GM23338 (cell line): ENCODE results near the gene MYO5A. TPM values are rescaled to one million over a fixed set of nuclear protein-coding genes. Genes with fewer than 3 reads are reported as not detected.

Source experiments
- ATAC-seq: fragments of 200-7000 bp; cut with Tn5 transposase; 3 replicates; pipeline ENCODE4 v1.9.1; 2020
- DNase-seq: peaks from one replicate; pipeline ENCODE4 v3.0.0-alpha.2; 2015; ENCODE audit warnings: low spot score
- H2AFZ ChIP-seq: fragments of 200-600 bp; sonication (generic); 2 replicates; pipeline ENCODE4 v1.8.0; 2016; ENCODE audit warnings: antibody characterized with exemption, mild to moderate bottlenecking, moderate library complexity
- H3F3A ChIP-seq: fragments of 200-600 bp; sonication (generic); replicated peaks from 2 replicates; pipeline ENCODE4 v1.8.0; 2017; ENCODE audit warnings: antibody characterized with exemption, mixed run types, low read depth
- H3K27ac ChIP-seq: fragments of 200-600 bp; sonication (generic); 2 replicates; pipeline ENCODE4 v1.6.1; 2016; ENCODE audit warnings: low read depth
- H3K27me3 ChIP-seq: fragments of 200-600 bp; sonication (generic); 2 replicates; pipeline ENCODE4 v1.8.0; 2016; ENCODE audit warnings: mild to moderate bottlenecking, mixed run types, moderate library complexity; ENCODE audit not compliant: insufficient read depth
- H3K36me3 ChIP-seq: fragments of 200-600 bp; sonication (generic); 2 replicates; pipeline ENCODE4 v1.8.0; 2016; ENCODE audit warnings: mild to moderate bottlenecking; ENCODE audit not compliant: insufficient read depth
- H3K4me1 ChIP-seq: fragments of 200-600 bp; sonication (generic); 2 replicates; pipeline ENCODE4 v1.8.0; 2016; ENCODE audit warnings: mild to moderate bottlenecking, moderate library complexity; ENCODE audit not compliant: insufficient read depth
- H3K4me2 ChIP-seq: fragments of 200-600 bp; sonication (generic); 2 replicates; pipeline ENCODE4 v1.7.1; 2017; ENCODE audit warnings: mixed run types
- H3K4me3 ChIP-seq: fragments of 200-600 bp; sonication (generic); 2 replicates; pipeline ENCODE4 v1.6.1; 2016; ENCODE audit warnings: mixed run types
- H3K79me2 ChIP-seq: fragments of 200-600 bp; sonication (generic); replicated peaks from 2 replicates; pipeline ENCODE4 v1.8.0; 2017; ENCODE audit warnings: mild to moderate bottlenecking; ENCODE audit not compliant: insufficient read depth
- H3K9me2 ChIP-seq: fragments of 200-600 bp; sonication (generic); 2 replicates; pipeline ENCODE4 v1.8.0; 2017; ENCODE audit not compliant: insufficient read depth
- H4K20me1 ChIP-seq: fragments of 200-600 bp; sonication (generic); replicated peaks from 2 replicates; pipeline ENCODE4 v1.8.0; 2017; ENCODE audit warnings: mild to moderate bottlenecking; ENCODE audit not compliant: insufficient read depth
- H3K27ac Mint-ChIP-seq: 2 replicates; pipeline ENCODE4 v1.8.0; 2020; ENCODE audit warnings: inconsistent platforms, mild to moderate bottlenecking, moderate library complexity, mixed read lengths
- H3K27me3 Mint-ChIP-seq: 3 replicates; pipeline ENCODE4 v1.8.0; 2022; ENCODE audit warnings: low read depth, mild to moderate bottlenecking, moderate library complexity, mixed read lengths, inconsistent platforms; ENCODE audit not compliant: insufficient read depth, poor library complexity
- H3K36me3 Mint-ChIP-seq: 3 replicates; pipeline ENCODE4 v1.8.0; 2021; ENCODE audit warnings: low read depth, mild to moderate bottlenecking, inconsistent platforms, moderate library complexity, mixed read lengths
- H3K4me1 Mint-ChIP-seq: 3 replicates; pipeline ENCODE4 v1.8.0; 2020; ENCODE audit warnings: mild to moderate bottlenecking, inconsistent platforms, mixed read lengths
- H3K4me3 Mint-ChIP-seq: 3 replicates; pipeline ENCODE4 v1.8.0; 2021; ENCODE audit warnings: moderate library complexity, mild to moderate bottlenecking, inconsistent platforms, mixed read lengths
- H3K9me3 Mint-ChIP-seq: 3 replicates; pipeline ENCODE4 v1.8.0; 2020; ENCODE audit warnings: moderate library complexity, mild to moderate bottlenecking, inconsistent platforms, mixed read lengths
- CREB1 ChIP-seq: fragments of 250-450 bp; sonication (Bioruptor Pico); IDR thresholded peaks from 2 replicates; pipeline ENCODE4 v1.5.0; 2020; ENCODE audit warnings: low read depth, mild to moderate bottlenecking, moderate library complexity
- EZH2 ChIP-seq: fragments of 200-600 bp; sonication (generic); IDR thresholded peaks from one replicate; pipeline ENCODE4 v1.8.0; 2017; ENCODE audit warnings: antibody characterized with exemption, mild to moderate bottlenecking, low read depth; ENCODE audit not compliant: unreplicated experiment
- JUNB ChIP-seq: IDR thresholded peaks from one replicate; pipeline ENCODE4 v1.6.1; 2016; ENCODE audit warnings: antibody characterized with exemption; ENCODE audit not compliant: unreplicated experiment
- NANOG ChIP-seq: IDR thresholded peaks from 2 replicates; pipeline ENCODE4 v1.6.1; 2016; ENCODE audit warnings: antibody characterized with exemption, borderline replicate concordance
- ZNF114 ChIP-seq: fragments of 250-450 bp; sonication (Bioruptor Pico); IDR thresholded peaks from 2 replicates; pipeline ENCODE4 v1.5.0; 2020; ENCODE audit warnings: mild to moderate bottlenecking, moderate library complexity
- microRNA counts: library from miRNA; unstranded; fragments of <30 nt; microRNA quantifications from one replicate; lab custom pipeline; 2017
- microRNA-seq: library from miRNA; unstranded; fragments of <30 nt; microRNA quantifications from one replicate; pipeline ENCODE4, GENCODE V29; 2017
- polyA plus RNA-seq: library from polyadenylated mRNA; unstranded; fragments of >200 nt; fragmentation: Nextera tagmentation; extraction: Ambion mirVana; gene quantifications from 2 replicates; pipeline ENCODE4 v1.2.1, GENCODE V29; 2016
- small RNA-seq: library from RNA; depleted of rRNA; stranded (forward); fragments of <200 nt; gene quantifications from one replicate; pipeline ENCODE3, GENCODE V24; 2014; ENCODE audit warnings: low replicate concordance
- total RNA-seq: library from RNA; depleted of rRNA; stranded (reverse); fragments of >200 nt; shearing (Covaris generic); gene quantifications from 2 replicates; pipeline ENCODE4 v1.2.3, GENCODE V29; 2014; rRNA removed
- TF ChIP-seq, protein P1 (sequence below): IDR thresholded peaks from one replicate; pipeline ENCODE4 v1.6.1; 2018; ENCODE audit warnings: antibody characterized with exemption; ENCODE audit not compliant: unreplicated experiment

The MYO5A gene
- total and polyA plus RNA-seq, 2 experiments from 2014 or later: 5.7 to 31.8 TPM

GRCh38 chr15:52257734-52258062 is 271.0 kb downstream of the MYO5A start:
- H3F3A ChIP-seq: no peaks in the 10 kb centered on the region; the same call in 1 of the 2 replicates
- Mint-ChIP-seq H3K4me3 (no peak overlapping the region), H3K36me3 (peaks cover 36% of the 10 kb centered on the region), H3K27ac (peak overlapping the region; percentile 63; the same call in 1 of the 2 replicates), H3K4me1 (peaks cover 44% of the 10 kb centered on the region), H3K9me3 (no peaks in the 10 kb centered on the region; the same call in 2 of the 3 replicates), H3K27me3 (peaks cover 14% of the 10 kb centered on the region)
- no peak for TF ChIP-seq NANOG
- no peak for TF ChIP-seq JUNB
- no peak for TF ChIP-seq CREB1 (CRISPR knock-in tag)
- no peak for TF ChIP-seq ZNF114 (CRISPR knock-in tag)
- no peak for TF ChIP-seq EZH2
- TF ChIP-seq, protein P1, sequence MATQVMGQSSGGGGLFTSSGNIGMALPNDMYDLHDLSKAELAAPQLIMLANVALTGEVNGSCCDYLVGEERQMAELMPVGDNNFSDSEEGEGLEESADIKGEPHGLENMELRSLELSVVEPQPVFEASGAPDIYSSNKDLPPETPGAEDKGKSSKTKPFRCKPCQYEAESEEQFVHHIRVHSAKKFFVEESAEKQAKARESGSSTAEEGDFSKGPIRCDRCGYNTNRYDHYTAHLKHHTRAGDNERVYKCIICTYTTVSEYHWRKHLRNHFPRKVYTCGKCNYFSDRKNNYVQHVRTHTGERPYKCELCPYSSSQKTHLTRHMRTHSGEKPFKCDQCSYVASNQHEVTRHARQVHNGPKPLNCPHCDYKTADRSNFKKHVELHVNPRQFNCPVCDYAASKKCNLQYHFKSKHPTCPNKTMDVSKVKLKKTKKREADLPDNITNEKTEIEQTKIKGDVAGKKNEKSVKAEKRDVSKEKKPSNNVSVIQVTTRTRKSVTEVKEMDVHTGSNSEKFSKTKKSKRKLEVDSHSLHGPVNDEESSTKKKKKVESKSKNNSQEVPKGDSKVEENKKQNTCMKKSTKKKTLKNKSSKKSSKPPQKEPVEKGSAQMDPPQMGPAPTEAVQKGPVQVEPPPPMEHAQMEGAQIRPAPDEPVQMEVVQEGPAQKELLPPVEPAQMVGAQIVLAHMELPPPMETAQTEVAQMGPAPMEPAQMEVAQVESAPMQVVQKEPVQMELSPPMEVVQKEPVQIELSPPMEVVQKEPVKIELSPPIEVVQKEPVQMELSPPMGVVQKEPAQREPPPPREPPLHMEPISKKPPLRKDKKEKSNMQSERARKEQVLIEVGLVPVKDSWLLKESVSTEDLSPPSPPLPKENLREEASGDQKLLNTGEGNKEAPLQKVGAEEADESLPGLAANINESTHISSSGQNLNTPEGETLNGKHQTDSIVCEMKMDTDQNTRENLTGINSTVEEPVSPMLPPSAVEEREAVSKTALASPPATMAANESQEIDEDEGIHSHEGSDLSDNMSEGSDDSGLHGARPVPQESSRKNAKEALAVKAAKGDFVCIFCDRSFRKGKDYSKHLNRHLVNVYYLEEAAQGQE: no peak
- H3K4me2 ChIP-seq: no peak overlapping the region
- DNase-seq (peak; percentile 33), ATAC-seq (peak; percentile 7; the same call in 2 of the 3 replicates)
- no peaks in the 10 kb centered on the region; the same call in 1 of the 2 replicates for H3K36me3 ChIP-seq
- no peaks in the 10 kb centered on the region for H4K20me1 ChIP-seq
- no peak overlapping the region for H2AFZ ChIP-seq
- peak overlapping the region; percentile 57; the same call in 1 of the 2 replicates for H3K27ac ChIP-seq
- H3K4me1 ChIP-seq: peaks cover 21% of the 10 kb centered on the region
- H3K4me3 ChIP-seq: no peak overlapping the region
- H3K79me2 ChIP-seq: no peaks in the 10 kb centered on the region
- H3K9me2 ChIP-seq: no peaks in the 10 kb centered on the region
- no peaks in the 10 kb centered on the region for H3K27me3 ChIP-seq

MicroRNA genes within 50 kb of the gene (microRNA counts, 767-probe panel; counts per million panel counts)
- microRNA hsa-miR-1266 (lab: Ali Mortazavi, UCI): not detected

Small RNA genes within 50 kb of the gene (microRNA-seq; reads per million reads assigned to microRNA genes)
- 2.2 reads per million, percentile 2 among the genes with 10 or more reads in this experiment for gene MIR1266

Small RNA genes within 50 kb of the gene (small RNA-seq; reads per million reads assigned to genes)
- gene MIR1266: 0.62 reads per million, percentile 43 among the genes with 10 or more reads in this experiment

Other genes starting within 250 kb of the MYO5A start
- gene MYO5C, start 233.1 kb downstream of the MYO5A start, total RNA-seq: 20.8 and 28.8 TPM in 2 replicates
- 6.4 and 7.9 TPM in 2 replicates for gene MYO5C, start 233.1 kb downstream of the MYO5A start, polyA plus RNA-seq
- 192 and 193 TPM in 2 replicates for gene ARPP19, start 40.1 kb upstream of the MYO5A start, total RNA-seq
- gene ARPP19, start 40.1 kb upstream of the MYO5A start, polyA plus RNA-seq: 78.3 and 79.6 TPM in 2 replicates
- 12.4 and 14.0 TPM in 2 replicates for gene ATOSA, start 150.5 kb upstream of the MYO5A start, total RNA-seq
- 6.2 and 7.5 TPM in 2 replicates for gene ATOSA, start 150.5 kb upstream of the MYO5A start, polyA plus RNA-seq